Activated effector memory CD4-positive, alpha-beta T cell treated with Interleukin-2 at 50 U/mL for 16 hours (primary cell): ENCODE data around the gene TEKTIP1.
A peak's percentile ranks its signal among the peaks of the same experiment; 100 is the strongest.

Experiments used
- DNase-seq: peaks from one replicate; pipeline ENCODE4 v3.0.0-alpha.2; 2020

TEKTIP1 gene

GRCh38 chr19:3538258-3538929 lies 580 bp upstream of the TEKTIP1 start:
- no peak for DNase-seq

- no peak for DNase-seq
Observed at GRCh38 chr19:3539756-3540118, 763 bp downstream of the TEKTIP1 start.

GRCh38 chr19:3543150-3544057 lies 4.4 kb downstream of the TEKTIP1 start:
- DNase-seq: no peak

GRCh38 chr19:3544058-3544376 lies 5.0 kb downstream of the TEKTIP1 start:
- no peak for DNase-seq

- DNase-seq: peak; percentile 64
Observed at GRCh38 chr19:3544742-3545668, 6.0 kb downstream of the TEKTIP1 start.

GRCh38 chr19:3545669-3546034 lies 6.7 kb downstream of the TEKTIP1 start:
- no peak for DNase-seq

GRCh38 chr19:3546119-3546518 lies 7.1 kb downstream of the TEKTIP1 start:
- no peak for DNase-seq

- DNase-seq: no peak
Observed at GRCh38 chr19:3547301-3547731, 8.3 kb downstream of the TEKTIP1 start.

- no peak for DNase-seq
Observed at GRCh38 chr19:3547767-3548282, 8.9 kb downstream of the TEKTIP1 start.

GRCh38 chr19:3548606-3549005 lies 9.6 kb downstream of the TEKTIP1 start:
- no peak for DNase-seq

- DNase-seq: no peak
Observed at GRCh38 chr19:3549816-3550215, 10.8 kb downstream of the TEKTIP1 start.

GRCh38 chr19:3550947-3551791 lies 12.2 kb downstream of the TEKTIP1 start:
- DNase-seq: no peak

GRCh38 chr19:3551792-3552095 lies 12.8 kb downstream of the TEKTIP1 start:
- no peak for DNase-seq

GRCh38 chr19:3554254-3555083 lies 15.5 kb downstream of the TEKTIP1 start:
- peak; percentile 40 for DNase-seq

- DNase-seq: no peak
Observed at GRCh38 chr19:3555653-3556422, 16.9 kb downstream of the TEKTIP1 start.

GRCh38 chr19:3556423-3556977 lies 17.5 kb downstream of the TEKTIP1 start:
- no peak for DNase-seq

- DNase-seq: peak; percentile 48
Observed at GRCh38 chr19:3556978-3557460, 18.0 kb downstream of the TEKTIP1 start.

GRCh38 chr19:3557461-3558248 lies 18.7 kb downstream of the TEKTIP1 start, which contains the start of gene MFSD12:
MFSD12 (minus strand) TSS chr19:3557586; CDS start chr19:3557403, 183 bp downstream.
- peak; percentile 94 for DNase-seq
